HepG2 (cell line): ENCODE results near the gene FUT1. TPM values are rescaled to one million over a fixed set of nuclear protein-coding genes. Genes with fewer than 3 reads are reported as not detected.

Experiments
- ATAC-seq: fragments of 200-7000 bp; cut with Tn5 transposase; 3 replicates; pipeline ENCODE4 v1.9.1; 2020; ENCODE audit warnings: mild to moderate bottlenecking, moderate library complexity
- BruUV-seq: library from RNA; stranded (reverse); fragments of 400-500 nt; replicated peaks from 2 replicates; lab custom pipeline; 2021; lab: Mats Ljungman, UMichigan
- CTCF ChIA-PET: fragments of 300-600 bp; formaldehyde crosslinking; extraction: SDS; loops from one replicate; lab custom pipeline; 2021; ENCODE audit warnings: low total read pairs, inconsistent platforms, low intra/inter-chr PET ratio; lab: Yijun Ruan, JAX
- POLR2A ChIA-PET: fragments of 350-600 bp; sonication (Branson Sonifier 250); formaldehyde crosslinking; loops from one replicate; lab custom pipeline; 2020; ENCODE audit warnings: antibody characterized with exemption, inconsistent platforms; lab: Yijun Ruan, JAX
- DNase-seq: peaks from one replicate; pipeline ENCODE4 v3.0.0-alpha.2; 2015; ENCODE audit warnings: low spot score
- FAIRE-seq: peaks from 3 replicates; lab custom pipeline; 2011; peaks lifted over from hg19 to GRCh38; lab: Jason Lieb, UNC
- H2AFZ ChIP-seq: one replicate; pipeline ENCODE4 v1.6.1; 2011; ENCODE audit warnings: low read length, inconsistent platforms
- H3K27ac ChIP-seq: fragments of 300-600 bp; 3 replicates; pipeline ENCODE4 v1.8.0; 2011; ENCODE audit warnings: mixed run types, mild to moderate bottlenecking, mixed read lengths, low read length, inconsistent platforms; ENCODE audit not compliant: insufficient read depth; ENCODE audit errors: extremely low read length
- H3K27me3 ChIP-seq, 2 experiments: fragments of 200-600 bp in 1 of 2; 2 replicates in 1 of 2; 3 replicates in 1 of 2; pipeline versions ENCODE4 v1.6.0 to v1.8.0; 2011; ENCODE audit warnings: low read length in 2 of 2, mild to moderate bottlenecking in 2 of 2, moderate library complexity in 2 of 2, inconsistent platforms in 1 of 2; ENCODE audit not compliant: insufficient read depth in 2 of 2, control insufficient read depth in 1 of 2
- H3K36me3 ChIP-seq, 2 experiments: fragments of 200-600 bp in 1 of 2; replicated peaks in 1 of 2; 2 replicates in 1 of 2; 3 replicates in 1 of 2; pipeline versions ENCODE4 v1.5.1 to v1.8.0; 2011; ENCODE audit warnings: low read length in 2 of 2, inconsistent platforms in 1 of 2; ENCODE audit not compliant: insufficient read depth in 2 of 2, control insufficient read depth in 1 of 2
- H3K4me1 ChIP-seq: 2 replicates; pipeline ENCODE4 v1.5.1; 2012; ENCODE audit warnings: low read length, inconsistent platforms; ENCODE audit not compliant: insufficient read depth
- H3K4me2 ChIP-seq: 2 replicates; pipeline ENCODE4 v1.6.0; 2011; ENCODE audit warnings: low read depth, low read length, inconsistent platforms
- H3K4me3 ChIP-seq, 3 experiments: fragments of 200-600 bp in 1 of 3; sonication (generic), shearing (Covaris generic) in 1 of 3; replicated peaks in 1 of 3; 2 replicates each; pipeline ENCODE4 v1.5.1; 2011 to 2016; ENCODE audit warnings: low read length in 3 of 3, inconsistent platforms in 2 of 3, low read depth in 2 of 3, mild to moderate bottlenecking in 2 of 3, control low read depth in 1 of 3, mixed read lengths in 1 of 3; ENCODE audit not compliant: insufficient read depth in 1 of 3
- H3K79me2 ChIP-seq: one replicate; pipeline ENCODE4 v1.6.1; 2011; ENCODE audit warnings: low read length, inconsistent platforms; ENCODE audit not compliant: insufficient read depth
- H3K9ac ChIP-seq: 2 replicates; pipeline ENCODE4 v1.6.0; 2011; ENCODE audit warnings: mild to moderate bottlenecking, low read depth, low read length, inconsistent platforms; ENCODE audit not compliant: insufficient read depth
- H3K9me3 ChIP-seq: 2 replicates; pipeline ENCODE4 v1.5.1; 2012; ENCODE audit warnings: mild to moderate bottlenecking, low read length
- H4K20me1 ChIP-seq: 2 replicates; pipeline ENCODE4 v1.6.0; 2011; ENCODE audit warnings: inconsistent platforms, mild to moderate bottlenecking, low read length, moderate library complexity; ENCODE audit not compliant: insufficient read depth
- ARHGAP35 ChIP-seq: sonication (generic); formaldehyde crosslinking; IDR thresholded peaks from 2 replicates; pipeline ENCODE4 v1.9.0; 2022; ENCODE audit warnings: mild to moderate bottlenecking, inconsistent platforms, moderate library complexity, missing genetic modification reagents, borderline replicate concordance
- GABPA ChIP-seq, 2 experiments: IDR thresholded peaks; 2 replicates each; pipeline ENCODE4 v1.6.1; 2011 to 2016; ENCODE audit warnings: low read depth in 2 of 2, low read length in 1 of 2, missing biosample characterization in 1 of 2, missing genetic modification characterization in 1 of 2
- IRF2 ChIP-seq: IDR thresholded peaks from 2 replicates; pipeline ENCODE4 v1.6.1; 2018; ENCODE audit warnings: missing genetic modification reagents, missing compliant biosample characterization
- LCORL ChIP-seq, 2 experiments: fragments of 450-650 bp in 1 of 2; sonication (generic) in 1 of 2; formaldehyde crosslinking in 1 of 2; IDR thresholded peaks; 2 replicates each; pipeline versions ENCODE4 v1.5.0 to v1.6.1; 2017 to 2020; ENCODE audit warnings: antibody characterized with exemption in 1 of 2, missing genetic modification reagents in 1 of 2
- NR2F2 ChIP-seq: IDR thresholded peaks from 2 replicates; pipeline ENCODE4 v1.6.1; 2012; ENCODE audit warnings: low read depth, inconsistent platforms, borderline replicate concordance
- PHF21A ChIP-seq: sonication (generic); formaldehyde crosslinking; IDR thresholded peaks from 2 replicates; pipeline ENCODE4 v1.5.0; 2020; ENCODE audit warnings: mild to moderate bottlenecking, missing genetic modification reagents
- POLR2G ChIP-seq: fragments of 200-400 bp; formaldehyde crosslinking; IDR thresholded peaks from 2 replicates; pipeline ENCODE4 v1.6.1; 2018; ENCODE audit warnings: mild to moderate bottlenecking, low read depth, low read length, moderate library complexity
- RBM22 ChIP-seq: fragments of 200-400 bp; formaldehyde crosslinking; optimal IDR thresholded peaks from 2 replicates; pipeline ENCODE3; 2017; ENCODE audit warnings: mild to moderate bottlenecking, low read length, moderate library complexity
- RFX1 ChIP-seq: fragments of 450-650 bp; IDR thresholded peaks from 2 replicates; pipeline ENCODE4 v1.6.1; 2017
- TOPORS ChIP-seq: sonication (generic); formaldehyde crosslinking; IDR thresholded peaks from 2 replicates; pipeline ENCODE4 v1.8.0; 2023; ENCODE audit warnings: mild to moderate bottlenecking, missing genetic modification reagents
- YEATS2 ChIP-seq: sonication (generic); formaldehyde crosslinking; IDR thresholded peaks from 2 replicates; pipeline ENCODE4 v1.4.0; 2020; ENCODE audit warnings: missing genetic modification reagents, borderline replicate concordance
- ZFX ChIP-seq: sonication (generic); formaldehyde crosslinking; IDR thresholded peaks from 2 replicates; pipeline ENCODE4 v1.4.0; 2020; ENCODE audit warnings: mild to moderate bottlenecking, low read depth, missing genetic modification reagents, moderate library complexity
- ZMYM4 ChIP-seq: sonication (generic); formaldehyde crosslinking; IDR thresholded peaks from 2 replicates; pipeline ENCODE4 v1.8.1; 2023; ENCODE audit warnings: mild to moderate bottlenecking, missing genetic modification reagents
- ZNF160 ChIP-seq: sonication (generic); formaldehyde crosslinking; IDR thresholded peaks from 2 replicates; pipeline ENCODE4 v1.8.0; 2022; ENCODE audit warnings: mild to moderate bottlenecking, inconsistent platforms, missing genetic modification reagents
- ZNF484 ChIP-seq: sonication (generic); formaldehyde crosslinking; IDR thresholded peaks from 2 replicates; pipeline ENCODE4 v1.5.1; 2020; ENCODE audit warnings: mild to moderate bottlenecking, low read depth, missing genetic modification reagents, borderline replicate concordance
- ZNF607 ChIP-seq: sonication (generic); formaldehyde crosslinking; IDR thresholded peaks from 2 replicates; pipeline ENCODE4 v1.5.1; 2020; ENCODE audit warnings: missing genetic modification reagents, mild to moderate bottlenecking, borderline replicate concordance
- ZNF768 ChIP-seq: sonication (generic); formaldehyde crosslinking; IDR thresholded peaks from 2 replicates; pipeline ENCODE4 v1.4.0; 2020; ENCODE audit warnings: missing genetic modification reagents
- ZNF788 ChIP-seq: sonication (generic); formaldehyde crosslinking; IDR thresholded peaks from 2 replicates; pipeline ENCODE4 v1.5.0; 2020; ENCODE audit warnings: mild to moderate bottlenecking, missing genetic modification reagents, borderline replicate concordance
- WGBS: methylation state at CpG from one replicate; pipeline ENCODE4 v1.1.6; 2017; ENCODE audit warnings: low lambda C conversion rate; 5-methylcytosine and 5-hydroxymethylcytosine counted together
- in situ Hi-C: cut with HindIII; loops from 2 replicates; pipeline ENCODE4 v1.10.0; 2017; ENCODE audit warnings: low pct_unique_long_range_greater_than_20kb; ENCODE audit not compliant: extremely low pct_ligation_motif_present
- intact Hi-C: fragments of 100-400 bp; cut with micrococcal nuclease; formaldehyde crosslinking; loops from one replicate; pipeline ENCODE4 v1.10.0; 2022; ENCODE audit not compliant: unreplicated experiment
- polyA plus RNA-seq, 8 experiments: library from polyadenylated mRNA; depleted of rRNA in 3 of 8; stranded (reverse) in 7 of 8; unstranded in 1 of 8; fragments of >200 nt; fragmentation: Illumina TruSeq in 4 of 8; extraction: Trizol in 4 of 8; gene quantifications; 2 replicates each; pipeline versions ENCODE4 v1.2.1 to v1.2.3, GENCODE V29; 2011 to 2016; ENCODE audit warnings: low read depth in 4 of 8, missing spikeins in 1 of 8, mixed read lengths in 1 of 8; ENCODE audit not compliant: insufficient read depth in 1 of 8
- total RNA-seq, 5 experiments: library from RNA; depleted of rRNA; stranded (reverse); fragments of >200 nt; fragmentation: Illumina TruSeq; extraction: Trizol; gene quantifications; 2 replicates each; pipeline ENCODE4 v1.2.3, GENCODE V29; 2016; ENCODE audit warnings: low read depth in 1 of 5
- TF ChIP-seq, protein P1 (sequence below): sonication (generic); formaldehyde crosslinking; IDR thresholded peaks from 2 replicates; pipeline ENCODE4 v1.8.1; 2023; ENCODE audit warnings: mild to moderate bottlenecking, inconsistent platforms, moderate library complexity, missing genetic modification reagents, borderline replicate concordance
- TF ChIP-seq, protein P2 (sequence below): sonication (generic); formaldehyde crosslinking; IDR thresholded peaks from 2 replicates; pipeline ENCODE4 v1.5.1; 2020; ENCODE audit warnings: mild to moderate bottlenecking, missing genetic modification reagents, borderline replicate concordance

FUT1 gene
- total and polyA plus RNA-seq, 2 of the 13 experiments (the other 11 are each of a cell fraction or from before 2014, with no cell fraction given): 0.07 to 1.1 TPM

DNA sequence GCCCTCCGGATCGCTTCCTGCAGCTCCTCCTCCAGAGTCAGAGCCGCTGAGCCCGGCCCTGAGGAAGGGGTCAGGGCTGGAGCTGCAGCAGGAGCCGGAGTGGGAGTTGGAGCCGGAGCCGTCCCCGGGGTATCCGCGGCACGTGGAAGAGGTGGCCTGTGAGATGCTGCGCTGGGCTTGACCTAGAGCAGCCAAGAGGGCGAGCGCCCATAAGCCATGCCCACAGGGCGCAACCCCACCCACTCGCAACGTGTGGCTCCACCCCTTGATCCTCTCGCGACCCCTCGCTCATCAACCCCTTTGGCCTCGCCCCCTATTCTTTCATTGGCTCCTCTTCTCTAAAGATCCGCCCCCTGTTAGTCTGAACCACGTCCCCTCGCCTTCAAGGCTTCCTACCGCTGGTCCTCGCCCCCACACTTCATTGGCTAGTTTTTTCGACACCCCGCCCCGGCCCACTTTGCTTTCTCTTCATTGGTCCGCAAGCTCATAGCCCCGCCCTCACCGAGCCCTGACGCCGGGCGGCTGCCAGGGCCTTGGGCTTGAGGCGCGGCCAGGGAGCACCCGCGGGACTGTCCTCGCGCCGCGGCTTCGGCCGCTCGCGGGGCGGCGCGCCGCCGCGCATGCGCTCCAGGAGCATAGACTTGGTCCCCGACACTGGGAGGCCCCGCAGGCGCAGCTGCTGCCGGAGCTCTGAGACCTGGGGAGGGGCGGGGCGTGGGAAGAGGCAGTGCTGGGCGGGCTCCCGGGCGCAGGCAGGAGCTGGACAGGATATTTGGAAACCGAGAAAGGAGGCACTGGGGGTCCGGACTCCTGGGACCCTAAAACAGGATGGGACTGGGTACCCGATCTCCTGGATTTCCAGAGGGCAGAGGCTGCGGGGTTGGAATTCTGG is 38.3 kb downstream of the FUT1 start:
- H4K20me1 ChIP-seq: no peaks in the 10 kb centered on the region
- no peaks in the 10 kb centered on the region for H3K36me3 ChIP-seq
- DNase-seq (peak; percentile 99), ATAC-seq (peak; percentile 85), FAIRE-seq (peak; percentile 94)
- no peaks in the 10 kb centered on the region; a peak in 1 of 5 replicates for H3K27me3 ChIP-seq
- 2% methylated on average over 29 of the region's 67 CpGs for WGBS
- in situ Hi-C loops (no loop called here), intact Hi-C loops (loop anchor here (1.0 to 5.0 kb wide), 2 partner anchors 24 to 37 kb away; no protein-coding TSS in a partner anchor)
- H3K4me1 ChIP-seq: peaks cover 48% of the 10 kb centered on the region
- peak overlapping the region; percentile 81 to 94 (median 89) for H3K4me3 ChIP-seq
- CTCF ChIA-PET: interaction anchor here (3.1 kb wide), 1 partner anchor 25 kb away, joined by 11 read pairs; no protein-coding TSS in a partner anchor
- no TSS peak for BruUV-seq
- H3K9ac ChIP-seq: peak overlapping the region; percentile 87
- POLR2A ChIA-PET: interaction anchor here (0.6 to 6.3 kb wide), 11 partner anchors 9 to 158 kb away, joined by 3 to 40 read pairs (median 4); partner anchors contain the start of genes CA11, FUT2, IZUMO1 and PPP1R15A
- peak overlapping the region; percentile 91 for H3K27ac ChIP-seq
- peaks cover 5% of the 10 kb centered on the region for H3K79me2 ChIP-seq
- peaks cover 4% of the 10 kb centered on the region; the same call in 1 of the 2 replicates for H3K9me3 ChIP-seq
- no peak overlapping the region for H2AFZ ChIP-seq
- peak overlapping the region; percentile 99 for H3K4me2 ChIP-seq
- TF ChIP-seq ZFX (peak; percentile 61; the same call in 1 of the 2 replicates), TOPORS (peak; percentile 67; the same call in 1 of the 2 replicates), ZMYM4 (CRISPR knock-in tag) (no peak), RFX1 (no peak), RBM22 (no peak), ZNF788 (CRISPR knock-in tag) (0 out of 2 replicates have a peak, but pooled peaks have one; percentile 29), IRF2 (peak; percentile 22; the same call in 1 of the 2 replicates), NR2F2 (no peak), ZNF607 (CRISPR knock-in tag) (peak; percentile 73; the same call in 1 of the 2 replicates), GABPA (IDR thresholded peaks at IDR 0.05; ENCODE audit: low read depth, low read length) (no peak), GABPA (CRISPR knock-in tag; IDR thresholded peaks at IDR 0.05; ENCODE audit: low read depth) (peak; percentile 45), LCORL (IDR thresholded peaks at IDR 0.05) (no peak), LCORL (CRISPR knock-in tag; IDR thresholded peaks at IDR 0.05) (peak; percentile 51; the same call in 1 of the 2 replicates), PHF21A (CRISPR knock-in tag) (peak; percentile 32; the same call in 1 of the 2 replicates), ZNF484 (CRISPR knock-in tag) (no peak), ZNF160 (CRISPR knock-in tag) (peak; percentile 8; the same call in 1 of the 2 replicates), ARHGAP35 (CRISPR knock-in tag) (0 out of 2 replicates have a peak, but pooled peaks have one; percentile 36), YEATS2 (CRISPR knock-in tag) (peak; percentile 49; the same call in 1 of the 2 replicates), POLR2G (peak; percentile 65; the same call in 1 of the 2 replicates), ZNF768 (peak; percentile 19; the same call in 1 of the 2 replicates)
- TF ChIP-seq, protein P1, sequence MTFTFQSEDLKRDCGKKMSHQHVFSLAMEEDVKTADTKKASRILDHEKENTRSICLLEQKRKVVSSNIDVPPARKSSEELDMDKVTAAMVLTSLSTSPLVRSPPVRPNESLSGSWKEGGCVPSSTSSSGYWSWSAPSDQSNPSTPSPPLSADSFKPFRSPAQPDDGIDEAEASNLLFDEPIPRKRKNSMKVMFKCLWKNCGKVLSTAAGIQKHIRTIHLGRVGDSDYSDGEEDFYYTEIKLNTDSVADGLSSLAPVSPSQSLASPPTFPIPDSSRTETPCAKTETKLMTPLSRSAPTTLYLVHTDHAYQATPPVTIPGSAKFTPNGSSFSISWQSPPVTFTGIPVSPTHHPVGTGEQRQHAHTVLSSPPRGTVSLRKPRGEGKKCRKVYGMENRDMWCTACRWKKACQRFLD (CRISPR knock-in tag): no peak
- TF ChIP-seq, protein P2, sequence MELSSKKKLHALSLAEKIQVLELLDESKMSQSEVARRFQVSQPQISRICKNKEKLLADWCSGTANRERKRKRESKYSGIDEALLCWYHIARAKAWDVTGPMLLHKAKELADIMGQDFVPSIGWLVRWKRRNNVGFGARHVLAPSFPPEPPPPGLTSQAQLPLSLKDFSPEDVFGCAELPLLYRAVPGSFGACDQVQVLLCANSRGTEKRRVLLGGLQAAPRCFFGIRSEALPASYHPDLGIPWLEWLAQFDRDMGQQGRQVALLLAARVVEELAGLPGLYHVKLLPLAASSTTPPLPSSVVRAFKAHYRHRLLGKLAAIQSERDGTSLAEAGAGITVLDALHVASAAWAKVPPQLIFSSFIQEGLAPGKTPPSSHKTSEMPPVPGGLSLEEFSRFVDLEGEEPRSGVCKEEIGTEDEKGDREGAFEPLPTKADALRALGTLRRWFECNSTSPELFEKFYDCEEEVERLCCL (CRISPR knock-in tag): no peak
